Heart left ventricle (tissue), 13 donors: ENCODE data around the gene TRIP6.

ENCODE experiments used
- CTCF ChIP-seq, 12 donors: fragments of 200-600 bp; sonication (generic) in 4 of 12; IDR thresholded peaks; one replicate each; pipeline versions ENCODE4 v1.5.0 to v1.8.0; 2018 to 2022; ENCODE audit warnings: antibody characterized with exemption in 12 of 12, mild to moderate bottlenecking in 5 of 12
- POLR2A ChIP-seq, 2 donors: fragments of 450-650 bp; IDR thresholded peaks; one replicate each; pipeline ENCODE4 v1.6.1; 2017; ENCODE audit warnings: antibody characterized with exemption in 2 of 2, mild to moderate bottlenecking in 2 of 2, moderate library complexity in 2 of 2
- donor health status: ischemic (EF 13 %, LVEDD 7.1; RV severe dilation, severe dysfunction).
- donor health status: DM: no; HTN: yes; CAD: no.
- donor health status: DM: no; HTN: no; CAD: no.
- donor health status: ischemic (EF 25% LVEDD 6.9; RV normal size, moderate dysfunction).
- donor health status: ischemic (EF 25% LVEDD 5.7; RV mildly dilated, moderate dysfunction).
- donor health status: ischemic (EF 35%, LVEDD 5.7; RV mildly dilated, moderate dysfunction).
- donor health status: nonischemic (EF 11% LVEDD 7.7; RV severe dilation, severe dysfunction).
- donor health status: DM: yes; HTN: yes; CAD: no.
- donor health status: PGD.
- donor health status: ischemic (EF 29% LVEDD 5.4; RV normal size, mild dysfunction).
- donor health status: nonischemic (EF 23%, LVEDD 6.1; RV moderate dilation, normal function).

- TF ChIP-seq CTCF (IDR thresholded peaks at IDR 0.05) (no peak), POLR2A (IDR thresholded peaks at IDR 0.05) (no peak)
These were observed 41.3 kb downstream of the TRIP6 start for GRCh38 chr7:100908512-100908911.
